Kidney (tissue), 14 donors: ENCODE measurements around the gene DUOXA1. TPM values are rescaled to one million over a fixed set of nuclear protein-coding genes. Genes with fewer than 3 reads are reported as not detected.

Experiments
- DNase-seq, 5 donors: peaks; one replicate each; pipeline ENCODE4 v3.0.0-alpha.2; 2013 to 2020
- FAIRE-seq: peaks from 2 replicates; lab custom pipeline; 2012; peaks lifted over from hg19 to GRCh38; lab: Jason Lieb, UNC
- H3K27ac ChIP-seq, 2 donors: one replicate each; pipeline ENCODE4 v1.7.0; 2013; ENCODE audit warnings: low read depth in 2 of 2, low read length in 2 of 2, inconsistent platforms in 1 of 2
- H3K27me3 ChIP-seq: one replicate; pipeline ENCODE4 v1.7.1; 2013; ENCODE audit warnings: low read length, inconsistent platforms; ENCODE audit not compliant: control insufficient read depth, insufficient read depth
- H3K36me3 ChIP-seq, 3 donors: one replicate each; pipeline versions ENCODE4 v1.7.0 to v1.7.1; 2013; ENCODE audit warnings: low read length in 3 of 3, control low read depth in 1 of 3, inconsistent platforms in 1 of 3; ENCODE audit not compliant: insufficient read depth in 3 of 3, control insufficient read depth in 2 of 3
- H3K4me1 ChIP-seq, 3 donors: one replicate each; pipeline versions ENCODE4 v1.7.0 to v1.7.1; 2013; ENCODE audit warnings: low read length in 3 of 3, inconsistent platforms in 1 of 3, low read depth in 1 of 3; ENCODE audit not compliant: control insufficient read depth in 2 of 3, insufficient read depth in 2 of 3
- H3K4me3 ChIP-seq, 3 donors: one replicate each; pipeline versions ENCODE4 v1.7.0 to v1.8.1; 2013; ENCODE audit warnings: low read length in 3 of 3, control low read depth in 1 of 3, inconsistent platforms in 1 of 3
- H3K9ac ChIP-seq, 3 donors: one replicate each; pipeline versions ENCODE4 v1.7.0 to v1.7.1; 2013; ENCODE audit warnings: low read length in 3 of 3, control low read depth in 1 of 3, inconsistent platforms in 1 of 3
- H3K9me3 ChIP-seq, 3 donors: one replicate each; pipeline versions ENCODE4 v1.7.0 to v1.7.1; 2013; ENCODE audit warnings: low read length in 3 of 3, control low read depth in 1 of 3, inconsistent platforms in 1 of 3; ENCODE audit not compliant: control insufficient read depth in 2 of 3, insufficient read depth in 1 of 3
- CTCF ChIP-seq: IDR thresholded peaks from 3 replicates; pipeline ENCODE4 v1.5.1; 2012; ENCODE audit warnings: mild to moderate bottlenecking, moderate library complexity, borderline replicate concordance; ENCODE audit not compliant: insufficient read depth; ENCODE audit errors: extremely low read depth
- intact Hi-C: fragments of 100-400 bp; cut with DNase I; formaldehyde crosslinking; loops from one replicate; pipeline ENCODE4 v1.11.1; 2022
- polyA plus RNA-seq: library from polyadenylated mRNA; stranded (reverse); fragments of 350-450 nt; fragmentation: Illumina TruSeq; extraction: RNeasy Lipid Tissue Mini Kit (QIAGEN cat#74804); gene quantifications from one replicate; pipeline ENCODE4 v1.2.3, GENCODE V29; 2014; ENCODE audit warnings: low read depth, low replicate concordance; ENCODE audit not compliant: insufficient read depth
- total RNA-seq: library from RNA; stranded (reverse); fragmentation: NEBNext Ultra II Directional; extraction: Animal tissue kit (Norgen Biotek cat#: 25700); gene quantifications from one replicate; pipeline ENCODE4 v1.2.1, GENCODE V29; 2021
- donor health status: control.
- donor health status: control.
- donor health status: control.
- donor health status: control.
- donor health status: control.
- donor health status: DM: yes; HTN: yes; CAD: no.
- donor health status: Normal renal cell carcinoma (clear cell type).

Gene DUOXA1
- total and polyA plus RNA-seq, 2 donors from 2014 or later = 0.52 to 1.4 TPM

GRCh38 chr15:45134682-45135604 lies 5.3 kb upstream of the DUOXA1 start:
- peaks cover 0 to 4% (median 0%) of the 10 kb centered on the region in 3 donors for H3K4me1 ChIP-seq
- DNase-seq = peak in 4 of 5 donors; percentile 54 to 76 (median 66)
- H3K4me3 ChIP-seq = peak overlapping the region in 1 of 3 donors; percentile 25
- no peaks in the 10 kb centered on the region for H3K9me3 ChIP-seq
- no peaks in the 10 kb centered on the region for H3K36me3 ChIP-seq
- peaks cover 13% of the 10 kb centered on the region for H3K27me3 ChIP-seq
- no peak overlapping the region for H3K9ac ChIP-seq
- FAIRE-seq = no peak
- peak; percentile 11 for TF ChIP-seq CTCF
- intact Hi-C loops = no loop called here
- H3K27ac ChIP-seq = no peak overlapping the region

- H3K27ac ChIP-seq = no peak overlapping the region
- no peak overlapping the region for H3K9ac ChIP-seq
- H3K4me3 ChIP-seq = no peak overlapping the region
- H3K9me3 ChIP-seq = no peaks in the 10 kb centered on the region
- H3K36me3 ChIP-seq = no peaks in the 10 kb centered on the region
- H3K4me1 ChIP-seq = peaks cover 0 to 6% (median 0%) of the 10 kb centered on the region in 3 donors
- FAIRE-seq = no peak
- peaks cover 13% of the 10 kb centered on the region for H3K27me3 ChIP-seq
- no peak for TF ChIP-seq CTCF
- DNase-seq = no peak
- intact Hi-C loops = no loop called here
These were observed 4.4 kb upstream of the DUOXA1 start for GRCh38 chr15:45134046-45134445.

GRCh38 chr15:45133561-45133920 lies 3.9 kb upstream of the DUOXA1 start:
- H3K36me3 ChIP-seq = no peaks in the 10 kb centered on the region
- H3K27ac ChIP-seq = no peak overlapping the region
- H3K27me3 ChIP-seq = peaks cover 15% of the 10 kb centered on the region
- no peak overlapping the region for H3K4me3 ChIP-seq
- TF ChIP-seq CTCF = no peak
- H3K4me1 ChIP-seq = peaks cover 0 to 6% (median 0%) of the 10 kb centered on the region in 3 donors
- intact Hi-C loops = no loop called here
- H3K9ac ChIP-seq = no peak overlapping the region
- DNase-seq (peak; percentile 19 to 79 (median 61)), FAIRE-seq (no peak)
- H3K9me3 ChIP-seq = no peaks in the 10 kb centered on the region
